Anterior cingulate cortex (tissue), 58 donors: Measurements from ENCODE around the gene MAST4.
A peak's percentile ranks its signal among the peaks of the same experiment; 100 is the strongest.

Experiments used
- DNase-seq, 58 donors: peaks; one replicate each; lab custom pipeline; 2025; lab: John Stamatoyannopoulos, UW

Gene MAST4

DNA sequence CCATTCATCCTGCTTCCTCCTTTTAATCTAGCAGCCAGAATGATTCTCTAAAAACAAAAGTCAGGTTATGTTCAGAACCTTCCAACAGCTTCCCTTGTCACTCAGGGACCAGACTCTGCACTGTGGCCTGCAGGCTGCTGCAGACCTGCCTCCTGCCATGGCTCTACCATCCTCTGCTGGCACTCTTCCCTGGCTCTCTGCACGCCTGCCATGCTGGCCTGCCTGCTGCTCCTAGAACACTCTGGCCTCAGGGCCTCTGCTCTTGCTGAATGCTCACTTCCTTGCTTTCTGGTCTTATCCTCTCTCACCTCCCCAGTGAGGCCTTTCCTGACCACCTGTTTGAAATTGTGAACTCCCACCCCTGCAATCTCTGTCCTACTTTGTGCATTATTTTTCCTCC is 451.0 kb downstream of the MAST4 start:
- peak in 22 of 58 donors; percentile 1 to 50 (median 16) for DNase-seq

GRCh38 chr5:67047616-67048015 is 451.4 kb downstream of the MAST4 start:
- DNase-seq, result no peak

- no peak for DNase-seq
Measured at GRCh38 chr5:67050125-67050524, 453.9 kb downstream of the MAST4 start.

- no peak for DNase-seq
Measured at GRCh38 chr5:67050635-67051034, 454.4 kb downstream of the MAST4 start.

GRCh38 chr5:67051164-67051563 is 455.0 kb downstream of the MAST4 start:
- no peak for DNase-seq

- DNase-seq, result no peak
Measured at GRCh38 chr5:67052034-67052433, 455.8 kb downstream of the MAST4 start.

- no peak for DNase-seq
Measured at GRCh38 chr5:67053229-67053628, 457.0 kb downstream of the MAST4 start.

GRCh38 chr5:67058998-67059743 is 463.0 kb downstream of the MAST4 start:
- no peak for DNase-seq

GRCh38 chr5:67059744-67060490 is 463.7 kb downstream of the MAST4 start:
- DNase-seq, result no peak

GRCh38 chr5:67061511-67061910 is 465.3 kb downstream of the MAST4 start:
- no peak for DNase-seq

DNA sequence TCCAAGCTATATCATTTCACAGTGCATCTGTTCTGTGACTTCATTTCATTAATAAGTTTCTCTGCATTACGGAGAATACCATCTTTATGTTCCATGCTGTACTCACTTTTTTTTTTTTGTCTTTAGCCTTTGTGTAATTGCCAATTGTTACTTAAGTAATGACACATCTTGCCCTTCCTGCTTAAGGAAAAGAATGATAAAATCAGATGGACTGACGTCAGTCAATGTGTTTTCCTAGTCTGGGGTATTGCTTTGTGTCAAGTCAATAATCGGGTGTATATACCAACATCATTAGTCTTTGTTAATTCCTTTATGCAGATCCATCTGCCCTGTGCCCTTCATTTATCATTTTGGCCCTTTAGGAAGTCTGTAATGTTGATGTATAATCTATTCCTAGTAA is 466.9 kb downstream of the MAST4 start:
- DNase-seq, result no peak

DNA sequence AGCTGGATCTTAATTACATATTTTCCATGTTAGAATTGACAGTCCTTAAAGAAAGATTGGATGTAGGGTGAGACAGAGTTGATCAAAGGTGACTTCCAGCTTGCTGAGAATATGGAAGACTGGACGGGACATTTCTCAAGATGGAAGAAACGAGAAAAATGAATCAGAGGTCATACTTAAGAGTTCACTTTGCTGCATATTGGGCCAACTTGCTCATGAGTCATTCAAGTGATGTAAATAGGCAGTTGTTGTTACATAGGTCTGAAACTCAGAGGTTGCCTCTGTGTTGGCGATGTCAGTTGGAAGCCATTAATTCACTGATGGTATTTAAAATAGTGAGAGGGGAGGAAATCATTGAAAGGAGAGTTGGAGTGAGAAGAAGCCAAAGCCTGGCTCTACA is 467.6 kb downstream of the MAST4 start:
- no peak for DNase-seq

- DNase-seq, result peak in 1 of 58 donors; percentile 4
Measured at GRCh38 chr5:67065237-67065636, 469.0 kb downstream of the MAST4 start.

DNA sequence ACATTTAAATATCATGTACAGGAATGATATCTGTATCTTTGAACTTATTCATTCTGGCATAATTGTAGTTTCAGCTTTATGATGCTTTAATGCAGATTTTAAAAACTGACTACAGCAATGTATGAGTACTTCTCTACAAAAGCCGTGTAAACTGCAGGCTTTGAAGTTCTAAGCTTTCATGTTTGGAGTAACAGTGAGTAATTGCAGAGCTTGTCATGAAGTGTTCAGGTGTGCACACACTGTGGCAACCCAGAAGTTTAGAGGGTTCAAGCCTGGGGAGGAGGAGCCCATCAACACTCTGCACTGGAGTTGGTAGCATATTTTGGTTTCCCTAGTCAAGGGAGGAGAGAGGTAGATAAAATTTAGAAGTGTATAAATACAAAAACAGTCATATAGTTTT is 469.5 kb downstream of the MAST4 start:
- DNase-seq, result no peak

- no peak for DNase-seq
Measured at GRCh38 chr5:67066815-67067214, 470.6 kb downstream of the MAST4 start.

GRCh38 chr5:67073045-67073680 is 477.0 kb downstream of the MAST4 start:
- DNase-seq, result no peak

DNA sequence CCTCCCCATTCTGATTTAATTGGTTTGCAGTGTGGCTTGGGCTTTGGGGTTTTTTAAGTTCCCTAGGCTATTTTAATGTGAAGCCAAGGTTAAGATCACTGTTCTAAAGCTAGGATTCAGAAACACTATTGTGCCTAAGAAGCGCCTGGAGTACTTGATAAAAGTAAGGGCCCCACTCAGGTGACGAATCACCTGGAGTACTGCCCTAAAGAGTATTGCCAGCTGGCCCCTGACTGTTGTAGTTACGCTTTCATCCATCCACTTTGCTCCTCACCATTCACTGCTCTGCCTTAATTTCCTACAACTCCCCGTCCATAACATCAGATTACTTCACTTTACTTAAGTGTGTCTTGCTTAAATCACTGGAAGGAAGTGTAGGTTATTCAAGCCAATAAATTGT is 481.1 kb downstream of the MAST4 start:
- no peak for DNase-seq

DNA sequence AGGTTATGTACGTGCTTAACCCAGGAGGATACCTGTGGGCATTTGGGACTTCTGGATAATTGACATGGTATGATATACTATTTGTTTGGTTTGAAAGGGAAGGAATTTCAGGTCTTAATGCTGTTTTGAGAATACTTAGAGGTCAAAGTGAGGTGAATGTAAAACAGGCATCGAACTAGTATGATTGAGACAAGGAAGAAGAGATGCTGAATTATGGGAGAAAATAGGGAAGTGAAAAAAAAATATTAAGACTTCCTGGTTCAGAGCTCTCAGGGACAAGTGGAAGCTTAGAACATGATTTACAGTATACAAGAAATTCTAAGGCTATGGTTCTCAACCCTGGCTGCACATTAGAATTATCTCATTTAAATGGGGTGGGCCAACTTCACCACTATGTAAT is 485.1 kb downstream of the MAST4 start:
- DNase-seq, result no peak

DNA sequence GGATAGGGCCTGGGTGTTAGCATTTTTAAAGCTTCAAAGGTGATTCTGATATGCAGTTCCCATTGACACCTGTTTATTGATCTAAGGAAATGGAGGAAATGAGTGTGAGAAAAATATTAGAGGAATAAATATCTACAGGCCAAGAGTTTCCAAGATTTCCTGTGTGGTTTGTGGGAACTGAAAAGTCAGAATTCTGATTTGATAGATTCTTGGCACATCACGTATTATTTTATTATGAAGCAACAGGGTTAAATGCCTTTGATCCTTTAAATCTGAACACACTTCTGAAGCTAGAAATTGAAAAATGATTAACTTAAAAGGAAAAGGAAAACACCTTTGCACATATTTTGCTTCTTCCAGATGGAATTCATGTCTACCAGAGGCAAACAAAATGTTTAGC is 486.7 kb downstream of the MAST4 start:
- no peak for DNase-seq

DNA sequence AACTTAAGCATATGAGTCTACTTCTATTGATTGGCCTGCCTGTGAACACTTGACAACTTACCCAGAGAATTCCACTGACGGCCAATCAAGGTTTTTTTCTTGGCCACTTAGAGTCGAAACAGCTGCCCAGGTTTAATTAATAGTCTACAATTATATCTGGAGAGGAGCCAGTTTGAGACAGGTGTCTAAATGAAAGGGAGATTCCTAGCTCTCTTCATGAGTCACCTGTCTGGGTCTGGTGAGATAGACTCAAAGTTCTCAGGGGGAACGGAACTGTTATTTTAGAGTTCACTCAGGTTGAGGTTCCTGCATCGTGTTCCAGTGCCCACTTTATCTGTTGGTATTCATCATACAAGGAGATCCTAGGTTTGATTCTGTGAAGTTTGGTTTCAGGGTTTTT is 489.4 kb downstream of the MAST4 start:
- no peak for DNase-seq

DNA sequence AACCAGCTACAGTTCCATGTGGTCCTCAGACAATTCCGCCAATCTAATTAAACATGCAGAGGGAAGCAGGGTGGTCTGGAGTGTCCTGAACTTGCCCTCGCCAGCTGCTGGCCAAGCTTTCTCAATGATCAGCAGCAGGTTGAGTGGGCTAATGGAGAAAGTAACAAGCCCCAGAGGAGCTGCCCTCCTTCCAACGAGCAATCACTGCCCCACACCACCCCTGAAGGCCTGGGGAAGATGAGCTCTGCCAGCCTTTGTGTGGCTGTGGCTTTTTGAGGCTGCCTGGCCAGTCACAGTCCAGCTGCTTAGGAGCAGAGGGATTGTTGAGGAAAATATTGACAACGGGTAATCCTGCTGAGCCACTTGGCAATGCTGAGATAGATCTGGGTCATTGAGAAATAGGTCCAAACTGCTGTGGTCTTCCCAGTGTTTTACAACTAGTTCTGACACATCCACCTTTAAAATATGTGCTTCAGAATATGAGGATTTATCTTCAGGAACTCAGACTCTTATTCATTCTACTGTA is 493.1 kb downstream of the MAST4 start:
- DNase-seq, result peak in 1 of 58 donors; percentile 13
